Posterior vena cava (tissue), 2 donors: ENCODE data around the gene KLHL12. TPM values are rescaled to one million over a fixed set of nuclear protein-coding genes. Genes with fewer than 3 reads are reported as not detected.
"Not testable (repeated sequence)": the region's sequence is repeated elsewhere in the genome, so short reads cannot be mapped to it uniquely, and the experiment has no call there.

Experiments used
- DNase-seq: peaks from one replicate; pipeline ENCODE4 v3.0.0-alpha.2; 2020; ENCODE audit warnings: low spot score
- intact Hi-C, 2 donors: fragments of 100-400 bp; cut with DNase I; formaldehyde crosslinking; loops; one replicate each; pipeline versions ENCODE4 v1.14.1 to v1.14.2; 2022 to 2023
- total RNA-seq, 2 donors: library from RNA; stranded (reverse); fragmentation: NEBNext Ultra II Directional; extraction: Animal tissue kit (Norgen Biotek cat#: 25700); gene quantifications; one replicate each; pipeline ENCODE4 v1.2.1, GENCODE V29; 2021
- donor health status: DM: yes; HTN: yes; CAD: no.
- donor health status: DM: yes; HTN: yes; CAD: no.

Gene KLHL12
- total RNA-seq, 2 donors from 2014 or later, result 16.9 to 17.3 TPM

DNA sequence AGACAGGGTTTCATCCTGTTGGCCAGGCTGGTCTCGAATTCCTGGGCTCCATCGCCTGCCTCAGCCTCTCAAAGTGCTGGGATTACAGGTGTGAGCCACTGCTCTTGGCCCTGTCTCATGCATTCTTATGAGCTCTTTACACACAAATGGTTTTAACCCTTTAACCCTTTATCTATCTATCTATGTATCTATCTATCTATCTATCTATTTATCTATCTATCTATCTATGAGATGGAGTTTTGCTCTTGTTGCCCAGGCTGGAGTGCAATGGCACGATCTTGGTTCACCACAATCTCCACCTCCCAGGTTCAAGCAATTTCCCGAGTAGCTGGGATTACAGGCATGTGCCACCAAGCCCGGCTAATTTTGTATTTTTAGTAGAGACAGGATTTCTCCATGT lies 23.2 kb downstream of the KLHL12 start:
- intact Hi-C loops, DNase-seq: not testable (repeated sequence)

DNA sequence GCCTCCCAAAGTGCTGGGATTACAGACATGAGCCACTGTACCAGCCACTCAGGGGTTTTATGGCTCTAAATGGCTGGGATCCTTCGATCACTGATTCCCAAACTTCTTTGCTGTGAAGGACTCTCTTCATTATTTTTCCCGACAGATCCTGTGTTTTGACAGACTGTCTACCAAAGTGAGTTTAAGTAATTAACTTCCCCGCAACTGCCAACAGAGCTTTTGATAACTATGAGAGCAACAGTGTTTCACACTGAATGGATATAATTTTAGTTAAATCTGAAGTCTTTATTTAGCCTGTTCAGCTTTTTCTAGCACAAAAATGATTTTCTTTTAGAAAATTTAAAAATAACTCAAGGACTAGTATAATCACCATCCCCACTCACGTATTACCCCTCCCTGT lies 25.5 kb downstream of the KLHL12 start:
- DNase-seq, result no peak
- intact Hi-C loops, result no loop called here

DNA sequence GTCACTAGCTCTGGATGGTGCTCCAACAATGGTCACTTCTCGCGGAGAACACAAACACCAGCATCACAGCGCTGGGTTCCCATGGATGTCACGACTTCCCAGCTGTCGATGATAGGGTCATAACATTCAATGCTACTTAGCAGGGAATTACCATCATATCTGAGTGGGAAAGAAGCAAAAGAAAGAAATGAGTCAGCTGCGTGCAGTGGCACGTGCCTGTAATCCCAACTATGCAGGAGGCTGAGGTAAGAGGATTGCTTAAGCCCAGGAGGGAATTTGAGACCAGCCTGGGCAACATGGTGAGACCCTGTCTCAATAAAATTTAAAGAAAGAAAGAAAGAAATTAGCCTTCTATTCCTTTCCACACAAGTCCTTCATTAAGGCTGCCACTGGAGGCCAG lies 34.5 kb downstream of the KLHL12 start:
- no peak for DNase-seq
- intact Hi-C loops, result no loop called here

DNA sequence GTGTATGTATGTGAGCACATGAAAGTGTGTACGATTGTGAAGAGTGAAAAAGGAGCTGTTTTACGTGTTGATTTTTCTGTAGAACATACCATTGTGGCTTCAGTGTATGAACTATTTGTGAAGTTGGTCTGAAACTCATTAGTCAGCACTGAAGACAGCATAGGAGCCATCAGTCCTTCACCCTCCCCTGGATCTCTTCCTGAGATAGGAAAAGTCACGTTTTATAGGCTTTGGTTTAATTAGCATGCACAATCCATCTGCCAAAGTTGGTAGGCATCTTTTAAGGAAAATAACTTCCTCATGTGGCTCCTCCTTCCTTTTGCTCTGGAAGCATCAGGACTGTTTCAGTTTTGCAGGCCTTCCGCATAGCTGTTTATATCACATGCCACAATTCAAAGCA lies 36.6 kb downstream of the KLHL12 start:
- intact Hi-C loops, result no loop called here
- DNase-seq, result no peak

DNA sequence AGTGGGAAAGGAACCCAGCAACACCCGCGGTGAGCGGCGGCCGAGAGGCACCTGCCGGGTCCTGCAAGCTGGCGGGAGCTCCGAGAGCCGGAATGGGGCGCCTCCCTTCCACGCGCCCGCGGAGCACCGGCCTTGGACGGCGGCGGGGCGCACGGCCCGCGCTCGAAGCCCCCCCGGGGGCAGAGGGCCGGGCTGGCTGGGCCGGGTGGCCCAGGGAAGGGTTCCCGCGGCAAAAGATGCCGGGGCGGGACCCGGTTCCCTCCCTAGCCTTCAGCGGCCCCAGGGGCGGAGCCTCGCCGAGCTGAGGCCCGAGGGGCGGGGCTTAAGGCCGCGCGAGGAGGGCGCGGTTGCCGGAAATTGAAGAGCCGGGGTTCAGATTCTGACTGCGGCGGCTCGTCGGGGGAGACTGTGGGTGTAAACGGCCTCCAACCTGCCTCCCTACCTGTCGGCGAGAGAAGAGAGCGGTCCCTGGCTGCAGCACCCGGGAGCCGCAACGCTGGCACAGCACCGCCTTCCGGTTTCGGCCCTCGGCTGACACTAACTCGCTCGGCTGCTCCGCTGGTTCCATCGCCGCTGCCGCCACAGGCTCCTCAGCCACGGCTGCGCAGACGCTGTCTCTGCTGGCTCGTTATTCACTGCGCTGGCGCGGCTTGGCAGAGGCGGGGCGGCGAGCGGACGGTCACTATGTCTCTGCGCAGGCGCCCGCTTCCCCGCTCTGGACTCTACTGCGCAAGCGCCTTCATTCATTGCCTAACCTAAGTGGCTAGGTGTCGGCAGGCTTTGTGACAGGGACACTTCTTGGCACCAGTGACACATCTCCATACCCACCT lies 38.3 kb downstream of the KLHL12 start, which contains the start of gene RABIF:
RABIF (minus strand) TSS at position 619 of the 830 bp plus-strand sequence; CDS start at position 568, 51 bp downstream.
- intact Hi-C loops, result no loop called here
- peak; percentile 99 for DNase-seq

DNA sequence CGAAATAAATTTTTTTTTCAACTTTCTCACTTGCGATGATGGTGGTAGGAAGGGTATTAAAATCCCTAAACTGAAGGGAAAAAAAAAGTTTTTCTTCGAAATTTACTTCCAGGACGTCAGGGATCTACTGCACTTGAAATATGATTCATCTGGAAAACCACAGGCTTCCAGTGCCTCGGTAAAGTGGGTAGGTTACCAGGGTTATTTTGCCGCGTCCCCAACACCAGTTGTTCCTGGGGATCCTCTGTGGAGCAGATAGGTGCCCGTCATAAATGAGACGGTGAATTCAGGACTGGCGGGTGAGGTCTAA lies 38.9 kb downstream of the KLHL12 start:
- intact Hi-C loops, result no loop called here
- DNase-seq, result no peak

DNA sequence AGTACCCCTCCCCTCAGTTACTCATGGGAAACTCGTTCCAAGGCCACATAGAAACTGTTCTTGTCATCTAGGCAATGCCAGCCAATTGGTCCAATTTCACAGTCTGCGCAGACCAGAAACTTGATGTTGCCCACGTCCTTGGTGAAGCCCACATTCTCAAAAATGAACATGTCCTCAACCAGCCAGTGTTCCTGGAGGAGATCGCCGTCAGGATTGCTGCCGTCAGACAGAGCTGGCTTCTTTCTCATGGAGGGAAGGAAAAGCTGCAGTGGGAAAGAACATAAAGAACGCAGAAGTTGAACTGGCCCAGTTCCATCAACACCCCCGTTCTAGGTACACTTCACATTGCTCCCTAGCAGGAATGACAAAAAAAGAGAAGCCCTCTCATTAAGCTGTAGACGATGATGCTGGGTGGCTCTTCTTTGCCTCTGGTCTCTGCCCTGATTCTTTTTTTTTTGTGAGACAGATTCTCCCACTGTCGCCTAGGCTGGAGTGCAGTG lies 46.0 kb downstream of the KLHL12 start:
- intact Hi-C loops, result no loop called here
- no peak for DNase-seq

DNA sequence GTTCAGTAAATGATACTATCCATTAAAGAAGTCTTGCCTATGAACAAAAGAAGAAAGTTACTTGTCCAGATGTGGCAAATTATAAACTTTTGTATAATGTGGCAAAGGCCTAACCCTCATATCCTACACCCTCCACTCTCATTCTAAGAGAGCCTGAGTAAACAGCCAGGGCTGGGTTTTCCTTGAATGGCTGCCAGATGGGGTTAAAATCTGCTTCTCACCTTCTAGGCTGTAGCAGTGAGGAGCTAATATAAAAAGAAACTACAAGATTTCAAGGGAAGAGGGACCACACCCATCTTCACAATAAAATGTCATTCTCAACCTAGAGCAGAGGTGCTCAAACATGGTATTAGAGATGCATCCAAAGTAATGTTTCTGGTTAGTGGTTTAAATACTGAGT lies 47.0 kb downstream of the KLHL12 start:
- DNase-seq, result no peak
- intact Hi-C loops, result no loop called here

DNA sequence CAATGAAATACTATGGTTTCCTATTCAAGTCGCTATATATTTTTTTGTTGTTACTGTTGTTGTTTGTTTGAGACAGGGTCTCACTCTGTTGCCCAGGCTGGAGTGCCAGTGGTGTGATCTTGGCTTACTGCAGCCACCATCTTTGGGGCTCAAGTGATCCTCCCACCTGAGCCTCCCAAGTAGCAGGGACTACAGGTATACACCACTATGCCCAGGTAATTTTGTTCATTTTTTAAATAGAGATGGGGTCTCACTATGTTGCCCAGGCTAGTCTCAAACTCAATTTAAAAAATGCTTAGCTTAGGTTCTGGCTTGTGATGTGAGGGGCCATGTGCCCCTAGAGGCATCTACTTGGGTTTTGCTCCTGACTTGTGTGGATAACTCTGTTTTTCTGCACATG lies 47.9 kb downstream of the KLHL12 start:
- intact Hi-C loops, result no loop called here
- no peak for DNase-seq

DNA sequence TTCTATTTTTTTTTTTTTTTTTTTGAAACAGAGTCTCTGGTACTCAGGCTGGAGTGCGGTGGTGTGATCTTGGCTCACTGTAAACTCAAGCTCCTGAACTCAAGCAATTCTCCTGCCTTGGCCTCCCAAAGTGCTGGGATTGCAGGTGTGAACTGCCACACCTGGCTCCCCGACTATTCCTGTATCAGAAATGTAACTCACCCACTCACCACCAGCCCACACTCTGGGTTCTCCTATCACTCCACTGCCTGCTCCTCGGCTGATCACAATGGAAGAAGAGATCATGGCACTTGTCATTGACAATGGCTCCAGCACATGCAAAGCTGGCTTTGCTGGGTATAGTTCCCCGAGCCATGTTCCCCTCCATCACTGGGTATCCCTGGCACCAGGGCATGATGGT lies 54.0 kb downstream of the KLHL12 start:
- DNase-seq, result no peak
- intact Hi-C loops, result no loop called here

DNA sequence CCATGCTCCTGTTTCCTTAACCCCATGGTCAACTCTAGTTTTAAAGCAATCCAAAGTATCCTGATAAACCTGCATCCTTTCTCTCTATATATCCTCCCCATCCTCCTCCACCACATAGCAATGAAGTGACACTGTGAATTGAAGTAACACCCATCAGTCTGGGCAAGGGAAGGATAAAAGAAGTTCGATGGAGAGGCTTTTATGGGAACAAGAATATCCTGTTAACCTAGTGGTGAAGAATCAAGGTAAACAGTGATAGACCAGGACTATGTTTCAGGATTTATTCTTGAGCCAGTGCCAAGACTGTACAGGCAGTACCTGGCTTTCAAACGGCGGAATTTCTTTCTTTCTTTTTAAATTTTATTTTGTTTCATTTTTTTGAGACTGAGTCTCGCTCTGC lies 55.7 kb downstream of the KLHL12 start:
- intact Hi-C loops, result no loop called here
- no peak for DNase-seq

DNA sequence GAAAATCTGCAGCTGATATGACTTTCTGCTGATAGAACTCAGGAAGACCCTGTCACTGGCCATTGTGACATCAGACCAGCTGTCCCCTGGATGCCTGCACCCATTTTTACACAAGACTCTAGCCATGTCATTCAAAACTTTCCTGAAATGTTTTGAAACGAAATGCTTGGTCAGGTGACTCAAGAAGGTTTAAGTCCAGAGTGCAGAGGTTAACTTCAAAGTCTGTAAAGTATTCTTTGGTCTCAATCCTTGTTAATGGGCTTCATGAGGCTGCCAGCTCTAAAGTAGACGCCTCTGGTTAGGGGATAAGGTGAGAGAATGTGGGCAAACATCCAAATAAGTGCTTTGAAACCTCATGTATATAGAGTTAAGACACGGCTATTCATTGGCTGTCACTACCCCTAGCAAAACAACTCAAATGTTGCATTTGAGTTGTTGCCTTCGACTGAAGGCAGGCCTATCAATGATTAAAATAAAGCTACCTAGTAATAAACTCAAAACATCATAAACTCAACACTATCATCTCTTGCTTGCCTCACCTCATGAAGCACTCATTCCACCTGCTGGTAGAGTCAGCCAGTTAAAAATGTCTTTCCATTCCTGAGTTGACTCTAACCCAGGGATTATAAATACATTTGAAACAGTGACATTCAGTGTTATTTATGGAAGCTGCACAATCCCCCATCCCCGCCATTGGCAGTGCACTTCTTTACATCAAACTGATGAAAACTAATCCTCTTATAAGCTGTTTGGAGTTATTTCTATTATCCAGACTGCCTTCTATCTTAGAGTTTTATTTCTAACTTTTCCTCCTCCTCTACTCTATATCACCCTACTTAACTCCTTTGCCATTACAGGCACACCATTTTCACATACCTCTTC lies 64.1 kb downstream of the KLHL12 start:
- intact Hi-C loops, result loop anchor here in 1 of 2 donors (2.0 kb wide), 1 partner anchor 42 kb away; no protein-coding TSS in a partner anchor
- DNase-seq, result no peak

DNA sequence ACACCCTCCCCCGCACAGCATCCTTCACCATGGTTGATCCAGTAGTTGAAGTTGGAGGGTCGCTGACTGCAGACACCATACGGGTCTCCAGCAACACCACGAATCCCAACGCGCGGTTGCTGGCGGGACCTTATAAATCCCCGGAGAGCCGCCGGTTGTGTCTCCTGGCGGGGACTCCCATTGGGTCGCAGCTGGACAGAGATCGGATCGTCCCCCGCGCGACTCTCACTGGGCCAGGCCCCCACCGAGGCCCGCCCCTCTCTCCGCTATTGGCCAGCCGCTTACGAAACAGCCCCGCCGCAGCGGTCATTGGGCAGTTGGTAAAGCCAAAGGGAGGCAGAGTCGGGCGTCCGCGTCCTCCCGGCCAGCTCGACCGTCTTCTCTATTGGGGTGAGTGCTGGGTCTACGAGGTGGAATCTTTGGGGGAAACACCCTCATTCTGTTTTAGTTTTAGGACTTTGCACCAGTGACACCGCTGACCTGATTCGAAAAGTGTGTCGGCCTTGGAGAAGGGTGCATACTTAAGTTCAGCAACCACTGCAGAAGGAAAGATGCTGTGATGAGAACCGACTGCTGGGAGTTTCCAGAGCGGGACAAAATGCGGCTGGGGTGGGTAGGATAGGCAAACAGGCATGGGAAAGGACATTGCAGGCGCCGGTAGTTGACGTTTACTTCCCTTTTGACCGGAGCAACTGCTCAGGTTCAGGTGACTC lies 65.5 kb downstream of the KLHL12 start:
- intact Hi-C loops, result loop anchor here in 1 of 2 donors (2.0 kb wide), 1 partner anchor 41 kb away; no protein-coding TSS in a partner anchor
- peak; percentile 97 for DNase-seq

DNA sequence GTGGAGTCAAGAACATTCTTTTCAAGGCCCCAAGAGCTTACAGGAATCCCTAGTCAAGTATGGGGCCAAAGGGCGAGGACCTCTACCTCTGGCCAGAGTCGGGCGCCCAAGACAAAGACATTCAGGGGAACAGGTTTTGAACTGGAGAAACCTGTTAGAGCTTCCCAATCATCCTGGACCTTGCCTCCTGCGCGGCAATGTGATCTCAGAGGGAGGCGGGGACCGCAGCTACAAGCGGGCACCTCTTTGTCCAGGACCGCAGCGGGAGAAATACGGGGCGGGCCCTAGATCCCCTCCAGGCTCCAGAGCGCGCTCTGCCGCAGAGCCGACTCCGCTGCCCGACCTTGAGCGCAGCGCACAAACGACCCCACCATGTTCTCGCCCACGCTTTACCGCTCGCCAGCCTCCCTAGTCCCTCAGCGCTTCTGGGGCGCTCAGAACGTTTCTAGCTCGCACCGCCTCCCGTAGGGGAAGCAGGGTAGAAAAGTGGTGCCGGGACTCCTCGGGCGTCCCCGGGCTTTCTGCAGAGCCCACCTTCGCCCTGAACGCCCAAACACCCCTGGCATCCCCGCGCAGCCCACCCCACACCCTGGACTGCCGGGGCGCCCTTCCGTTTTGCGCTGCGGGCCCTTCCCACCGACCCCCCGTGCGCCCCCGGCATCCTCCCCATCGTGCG lies 66.2 kb downstream of the KLHL12 start:
- intact Hi-C loops, result no loop called here

DNA sequence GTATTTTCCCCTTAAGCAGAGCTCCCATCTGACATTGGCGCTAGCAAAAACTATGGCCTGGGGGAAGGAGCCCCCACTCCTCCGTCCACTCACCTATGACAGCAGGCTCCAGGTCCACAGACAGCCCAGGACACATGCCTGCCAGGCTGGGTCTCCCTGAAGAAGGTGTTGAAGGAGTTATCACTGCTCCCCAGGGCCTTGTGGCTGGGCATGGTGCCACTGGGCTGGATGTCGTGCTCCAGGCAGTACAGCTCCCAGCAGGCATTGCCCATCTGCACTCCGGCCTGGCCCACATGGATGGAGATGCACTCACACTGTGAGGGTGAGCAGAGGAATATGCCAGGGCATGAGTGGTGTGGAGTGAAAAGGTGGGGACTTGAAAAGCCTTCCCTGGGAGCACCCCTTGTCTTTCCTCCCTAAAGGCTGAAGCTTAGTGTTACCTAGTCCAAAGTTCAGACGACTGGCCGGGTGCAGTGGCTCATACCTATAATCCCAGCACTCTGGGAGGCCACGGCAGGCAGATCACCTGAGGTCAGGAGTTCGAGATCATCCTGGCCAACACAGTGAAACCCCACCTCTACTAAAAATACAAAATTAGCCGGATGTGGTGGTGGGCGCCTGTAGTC lies 68.1 kb downstream of the KLHL12 start:
- intact Hi-C loops, result no loop called here
- DNase-seq, result peak; percentile 84

More for the DNA sequence above, 66.2 kb downstream of the KLHL12 start:
- no peak for DNase-seq

DNA sequence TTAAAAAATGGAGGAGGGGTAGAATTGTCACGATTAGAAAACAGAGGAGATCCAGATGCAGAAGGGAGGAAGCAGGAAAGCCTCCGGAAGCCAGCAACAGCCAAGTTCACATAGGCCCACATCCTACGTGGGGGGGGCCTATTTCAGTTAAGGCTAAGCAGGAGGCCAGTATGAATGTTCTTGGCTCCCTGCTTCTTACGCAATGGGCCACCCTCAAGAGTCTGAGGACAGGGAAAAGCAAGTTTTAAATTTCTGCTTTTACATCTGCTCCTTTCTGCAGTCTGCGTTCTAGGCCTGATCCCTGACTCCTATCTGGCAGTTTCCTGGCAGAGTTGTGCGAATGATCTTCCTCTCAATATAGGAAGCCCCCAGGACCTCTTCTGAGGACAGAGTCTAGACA lies 68.7 kb downstream of the KLHL12 start:
- no peak for DNase-seq
- intact Hi-C loops, result no loop called here

DNA sequence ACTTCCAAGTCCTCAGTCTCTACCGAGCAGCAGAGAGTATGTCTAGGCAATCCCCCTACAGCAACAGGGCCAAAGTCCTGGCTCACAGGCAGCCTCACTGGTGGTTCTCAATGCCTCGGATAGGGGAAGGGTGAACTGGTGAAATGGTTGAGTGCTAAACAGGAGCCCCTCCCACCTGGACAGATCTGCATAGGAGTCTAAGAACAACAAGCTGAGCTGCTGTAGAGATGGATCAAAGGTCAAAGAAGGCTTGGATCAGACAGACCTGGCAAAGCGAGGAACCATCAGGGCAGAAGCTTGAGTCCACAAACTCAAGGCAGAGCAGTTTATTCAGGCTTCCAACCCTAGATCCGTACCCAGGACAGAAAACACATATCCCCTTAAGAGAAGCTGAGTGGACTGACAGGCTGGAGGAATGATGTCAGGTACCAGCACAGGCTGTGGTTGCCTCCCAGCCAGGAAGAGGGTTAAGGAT lies 69.9 kb downstream of the KLHL12 start:
- intact Hi-C loops, result no loop called here
- DNase-seq, result no peak

DNA sequence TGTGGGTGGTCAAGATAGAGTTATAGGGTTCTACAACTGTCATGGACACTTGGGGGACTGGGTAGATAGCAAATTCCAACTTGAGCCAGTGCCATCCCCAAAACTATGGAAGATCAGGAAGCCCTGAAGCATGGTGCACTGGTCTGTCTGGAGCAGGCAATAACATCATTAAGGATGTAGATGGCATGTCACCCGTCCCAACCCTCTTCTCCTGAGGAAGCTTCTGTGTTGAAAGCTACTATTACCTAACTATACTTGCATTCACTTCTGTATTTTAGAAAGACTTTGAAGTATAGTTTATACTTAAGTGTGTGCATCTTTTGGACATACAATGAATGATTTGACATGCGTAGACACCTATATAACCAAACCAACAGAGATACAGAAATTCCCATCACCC lies 71.0 kb downstream of the KLHL12 start:
- DNase-seq, result no peak
- intact Hi-C loops, result no loop called here

DNA sequence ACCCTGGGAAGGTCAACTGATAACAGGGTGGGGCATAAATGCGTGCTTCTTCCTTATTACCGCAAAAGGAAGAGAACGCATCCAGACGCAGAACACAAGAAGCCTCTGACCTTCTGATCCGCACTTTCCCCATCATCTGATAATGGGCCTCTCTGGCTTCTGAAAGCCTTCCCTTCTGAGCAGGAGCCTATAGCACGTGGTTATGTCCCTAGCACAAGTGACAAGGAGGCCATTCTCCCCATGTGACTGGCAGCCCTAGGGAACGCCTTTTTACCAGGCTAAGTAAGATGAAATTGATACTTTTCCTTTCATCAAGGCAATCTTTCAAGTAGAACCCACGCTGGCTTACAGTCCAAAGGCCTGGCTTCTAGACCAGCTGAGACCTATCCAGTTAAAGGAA lies 72.2 kb downstream of the KLHL12 start:
- DNase-seq, result no peak
- intact Hi-C loops, result no loop called here
